NCI-H128 (cell line): ENCODE data around the gene IRS1.

Source experiments
- DNase-seq: peaks from one replicate; lab custom pipeline; 2025; ENCODE audit not compliant: unreplicated experiment; lab: John Stamatoyannopoulos, UW

Gene IRS1

GRCh38 chr2:226818930-226819329 lies 19.3 kb upstream of the IRS1 start:
- DNase-seq: no peak

DNA sequence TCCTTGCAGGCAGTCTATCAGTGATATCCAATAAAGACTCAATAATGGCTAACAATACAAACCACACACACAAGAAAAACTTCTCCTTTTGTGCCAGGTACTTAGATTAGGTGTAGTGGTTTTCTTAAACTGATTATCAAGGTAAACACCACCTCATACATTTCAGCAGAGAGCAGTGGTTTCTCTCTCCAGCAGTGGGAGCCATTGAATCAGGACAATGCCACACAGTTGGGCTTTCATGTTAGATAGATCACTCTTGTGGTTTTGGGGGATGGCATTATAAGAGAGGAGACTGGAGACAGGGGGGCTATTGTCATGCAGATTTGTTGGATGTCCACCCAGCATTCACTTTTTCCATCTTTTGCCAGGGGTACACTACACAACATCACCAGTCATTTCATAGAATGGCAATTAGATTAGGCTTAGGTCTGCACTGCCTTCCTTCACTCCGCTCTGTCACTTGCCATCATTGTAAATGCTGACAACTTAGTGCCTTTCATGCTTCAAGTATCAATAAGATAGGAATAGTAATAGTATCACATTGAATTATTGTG lies 13.6 kb upstream of the IRS1 start:
- DNase-seq: no peak

DNA sequence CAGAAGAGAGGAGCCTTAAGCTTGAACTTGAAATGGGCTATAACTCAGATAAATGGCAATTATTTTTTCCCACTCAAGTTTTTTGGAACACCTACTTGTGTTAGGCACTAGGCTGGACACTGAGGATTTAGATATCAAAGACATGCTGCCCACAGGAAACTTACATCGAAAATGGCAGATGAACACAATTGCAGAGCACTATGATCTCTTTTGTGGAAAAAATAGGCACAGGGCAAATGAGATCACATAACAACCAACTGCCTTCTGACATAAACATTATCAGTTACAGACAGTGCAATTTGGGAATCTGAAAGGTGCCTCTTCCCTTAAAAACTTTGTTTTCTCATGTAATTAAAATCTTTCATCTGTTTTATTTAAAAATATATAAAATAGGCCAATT lies 3.8 kb upstream of the IRS1 start:
- DNase-seq: no peak

GRCh38 chr2:226802573-226802972 lies 3.0 kb upstream of the IRS1 start:
- no peak for DNase-seq

GRCh38 chr2:226800941-226801784 lies 1.5 kb upstream of the IRS1 start:
- DNase-seq: peak; percentile 68

- no peak for DNase-seq
Observed at GRCh38 chr2:226799976-226800940, 638 bp upstream of the IRS1 start.

DNA sequence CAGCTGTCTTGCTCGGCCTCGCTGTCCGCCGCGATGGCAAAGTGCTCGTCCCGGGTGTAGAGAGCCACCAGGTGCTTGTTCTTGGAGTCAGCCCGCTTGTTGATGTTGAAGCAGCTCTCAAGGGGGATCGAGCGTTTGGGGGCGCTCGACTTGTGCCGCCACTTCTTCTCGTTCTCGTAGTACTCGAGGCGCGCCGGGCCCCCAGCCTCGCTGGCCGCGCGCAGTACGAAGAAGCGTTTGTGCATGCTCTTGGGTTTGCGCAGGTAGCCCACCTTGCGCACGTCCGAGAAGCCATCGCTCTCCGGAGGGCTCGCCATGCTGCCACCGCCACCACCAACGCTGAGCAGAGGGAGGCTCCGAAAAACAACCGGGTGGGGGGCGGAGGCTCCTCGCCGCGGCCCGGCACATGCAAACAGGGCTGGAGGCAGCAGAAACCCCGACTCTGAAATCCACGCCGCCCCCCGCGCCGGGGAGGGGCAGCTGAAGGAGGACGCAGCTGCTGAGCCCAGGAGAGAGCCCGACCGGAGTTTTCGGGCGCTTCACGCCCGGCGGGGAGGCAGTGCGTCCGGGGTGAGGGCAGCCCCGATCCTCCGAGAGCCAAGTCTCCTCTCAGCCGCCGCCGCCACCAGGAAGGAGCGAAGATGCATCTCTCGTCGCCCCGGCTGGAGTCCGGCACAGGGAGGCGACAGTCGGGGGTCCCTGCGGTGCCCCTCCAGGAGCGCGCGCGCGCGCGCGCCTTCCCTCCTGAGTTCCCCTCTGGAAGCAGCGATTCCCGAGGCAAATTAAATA lies 1.0 kb downstream of the IRS1 start:
- DNase-seq: peak; percentile 6

GRCh38 chr2:226797989-226798421 lies 1.6 kb downstream of the IRS1 start:
- no peak for DNase-seq

GRCh38 chr2:226797289-226797988 lies 2.2 kb downstream of the IRS1 start:
- DNase-seq: no peak

GRCh38 chr2:226796840-226797288 lies 2.8 kb downstream of the IRS1 start:
- no peak for DNase-seq

- no peak for DNase-seq
Observed at GRCh38 chr2:226796012-226796839, 3.4 kb downstream of the IRS1 start.

GRCh38 chr2:226795281-226796011 lies 4.2 kb downstream of the IRS1 start:
- no peak for DNase-seq

- no peak for DNase-seq
Observed at GRCh38 chr2:226794751-226795171, 4.9 kb downstream of the IRS1 start.

DNA sequence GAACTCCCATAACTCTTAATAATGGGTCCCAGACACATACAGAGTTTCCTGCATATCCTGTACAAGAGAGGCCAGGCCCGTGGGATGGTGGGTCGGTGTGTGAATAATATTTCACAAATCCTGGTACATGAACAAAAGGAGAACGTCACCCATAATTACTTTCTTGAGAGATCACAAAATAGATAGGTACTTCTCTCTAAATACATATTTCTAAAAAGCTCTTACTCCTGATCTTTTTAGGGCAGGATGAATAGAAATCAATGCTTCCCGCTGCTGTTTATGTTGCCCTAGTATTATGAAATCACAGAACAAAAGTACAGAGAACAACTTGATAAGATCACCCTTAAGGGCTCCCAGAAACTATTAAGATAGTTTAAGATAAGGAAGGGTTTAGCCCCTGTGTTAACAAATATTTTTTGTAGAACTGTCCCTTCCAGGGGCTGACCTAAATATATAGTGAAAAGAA lies 5.4 kb downstream of the IRS1 start:
- DNase-seq: no peak

DNA sequence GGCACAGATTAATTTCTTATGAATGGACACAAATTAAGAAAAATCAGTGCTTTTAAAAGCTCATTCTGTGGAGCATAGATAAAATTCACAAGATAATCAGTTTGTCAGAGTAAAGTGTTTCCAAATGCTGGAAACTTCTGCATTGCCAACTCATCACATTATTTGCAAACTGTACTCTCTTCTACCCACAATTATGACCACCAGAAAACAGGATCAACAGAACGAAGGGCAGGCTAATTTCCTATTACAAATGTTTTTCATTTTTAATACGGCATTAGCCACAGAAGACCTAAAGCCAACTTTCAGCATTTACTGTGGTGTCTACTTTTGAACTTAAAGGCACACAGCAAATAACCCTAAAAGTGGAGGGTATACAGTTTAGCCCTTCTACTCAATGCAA lies 6.0 kb downstream of the IRS1 start:
- DNase-seq: no peak

DNA sequence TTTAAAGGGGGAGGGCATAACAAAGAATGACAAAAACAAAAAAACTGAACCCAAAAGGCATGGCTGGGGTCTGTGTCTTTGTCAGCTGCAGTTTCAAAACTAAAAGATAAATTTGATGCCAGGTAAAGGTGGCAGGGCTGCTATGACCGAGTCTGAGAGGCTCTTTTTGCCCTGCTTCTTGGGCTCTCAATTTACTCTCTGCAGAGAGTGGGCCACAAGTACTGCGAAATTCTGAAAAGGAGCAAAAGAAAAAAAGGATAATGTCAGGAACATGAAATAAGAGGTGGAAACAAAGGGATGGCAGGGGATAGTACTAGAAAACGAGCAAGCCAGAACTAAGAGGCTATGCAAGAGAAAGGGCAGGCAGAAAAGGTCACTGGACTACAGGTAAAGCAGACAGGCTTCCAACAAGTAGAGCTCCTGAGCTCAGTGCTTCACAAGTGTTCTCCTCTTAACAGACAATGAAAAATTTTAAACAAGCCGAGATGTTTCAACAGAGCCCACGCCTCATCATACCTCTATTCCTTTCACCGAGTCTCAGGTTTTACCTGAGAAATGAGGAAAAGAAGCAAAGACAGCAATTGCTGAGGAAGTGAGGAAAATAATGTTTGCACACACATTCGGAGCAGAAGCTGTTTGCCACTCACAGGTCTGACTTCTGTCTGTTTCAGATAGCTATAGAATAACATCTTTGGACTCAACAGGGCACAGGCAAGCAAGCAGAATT lies 7.3 kb downstream of the IRS1 start:
- no peak for DNase-seq

DNA sequence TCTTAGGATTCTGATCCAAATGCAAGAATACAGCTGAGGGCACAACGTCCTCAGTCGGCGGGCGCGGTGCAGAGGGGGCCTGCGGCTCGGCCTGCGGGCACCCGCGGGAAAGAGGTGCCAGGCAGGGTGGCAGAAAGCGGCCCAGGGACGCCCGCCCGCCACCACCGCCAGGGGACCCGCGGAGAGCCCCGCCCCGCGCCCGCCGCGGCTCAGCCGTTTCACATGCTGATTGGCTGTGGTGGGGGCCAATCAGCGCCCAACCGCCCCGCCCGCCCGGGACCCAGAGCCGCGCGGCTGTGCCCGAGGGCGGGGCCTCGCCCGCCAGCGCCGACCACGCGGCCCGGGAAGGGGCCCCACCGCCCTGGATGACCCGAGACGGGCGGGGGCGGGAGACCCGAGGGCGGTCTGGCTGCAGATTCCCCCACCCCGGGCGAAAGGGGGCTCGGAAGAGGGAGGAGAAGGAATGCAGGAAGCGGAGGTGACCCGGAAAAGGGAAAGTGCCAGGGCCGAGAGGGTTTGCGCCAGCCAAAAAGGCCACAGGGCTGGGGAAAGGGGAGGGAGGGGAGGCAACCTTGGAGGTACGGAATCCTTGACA lies 8.0 kb downstream of the IRS1 start:
- peak; percentile 41 for DNase-seq
